Breast epithelium (tissue), 3 donors: ENCODE data around the gene GRB2.

Source experiments
- POLR2A ChIP-seq: fragments of 450-650 bp; IDR thresholded peaks from one replicate; pipeline ENCODE4 v1.6.1; 2016; ENCODE audit warnings: antibody characterized with exemption, mild to moderate bottlenecking, moderate library complexity
- TF ChIP-seq, protein P1 (sequence below), 3 donors: fragments of 450-650 bp; IDR thresholded peaks; one replicate each; pipeline ENCODE4 v1.5.1; 2016 to 2017; ENCODE audit warnings: antibody characterized with exemption in 3 of 3, mild to moderate bottlenecking in 3 of 3, moderate library complexity in 3 of 3

DNA sequence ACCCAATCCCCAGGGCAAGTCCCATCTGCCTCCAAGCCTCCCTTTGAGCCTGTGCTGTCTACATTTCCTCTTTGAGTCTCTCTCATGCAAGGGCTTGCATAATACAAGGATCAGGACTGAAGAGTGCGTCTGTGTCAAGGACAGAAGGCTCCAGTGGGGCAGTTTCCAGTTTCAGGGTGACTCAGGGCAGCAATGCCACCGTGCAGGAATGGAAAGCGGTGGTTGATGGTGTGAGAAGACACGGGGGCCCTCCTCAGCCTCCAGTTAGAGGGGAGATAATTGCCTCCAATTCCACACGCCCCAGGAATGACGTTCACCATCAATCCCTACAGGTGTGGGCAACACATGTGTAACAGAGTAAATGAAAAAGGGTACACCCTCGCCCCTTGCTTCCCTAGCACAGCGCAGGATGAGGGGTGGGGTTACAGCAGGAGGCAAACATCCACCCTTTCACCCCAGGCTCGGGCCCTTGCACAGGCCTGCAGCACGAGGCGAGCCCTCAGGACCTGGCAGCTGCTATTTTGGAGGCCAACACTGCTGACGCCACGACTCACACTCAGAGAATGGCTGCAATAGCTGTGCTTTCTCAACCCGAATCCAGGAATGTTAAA is 91.4 kb downstream of the GRB2 start:
- TF ChIP-seq, protein P1, sequence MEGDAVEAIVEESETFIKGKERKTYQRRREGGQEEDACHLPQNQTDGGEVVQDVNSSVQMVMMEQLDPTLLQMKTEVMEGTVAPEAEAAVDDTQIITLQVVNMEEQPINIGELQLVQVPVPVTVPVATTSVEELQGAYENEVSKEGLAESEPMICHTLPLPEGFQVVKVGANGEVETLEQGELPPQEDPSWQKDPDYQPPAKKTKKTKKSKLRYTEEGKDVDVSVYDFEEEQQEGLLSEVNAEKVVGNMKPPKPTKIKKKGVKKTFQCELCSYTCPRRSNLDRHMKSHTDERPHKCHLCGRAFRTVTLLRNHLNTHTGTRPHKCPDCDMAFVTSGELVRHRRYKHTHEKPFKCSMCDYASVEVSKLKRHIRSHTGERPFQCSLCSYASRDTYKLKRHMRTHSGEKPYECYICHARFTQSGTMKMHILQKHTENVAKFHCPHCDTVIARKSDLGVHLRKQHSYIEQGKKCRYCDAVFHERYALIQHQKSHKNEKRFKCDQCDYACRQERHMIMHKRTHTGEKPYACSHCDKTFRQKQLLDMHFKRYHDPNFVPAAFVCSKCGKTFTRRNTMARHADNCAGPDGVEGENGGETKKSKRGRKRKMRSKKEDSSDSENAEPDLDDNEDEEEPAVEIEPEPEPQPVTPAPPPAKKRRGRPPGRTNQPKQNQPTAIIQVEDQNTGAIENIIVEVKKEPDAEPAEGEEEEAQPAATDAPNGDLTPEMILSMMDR (IDR thresholded peaks at IDR 0.05), result no peak
- no peak for TF ChIP-seq POLR2A
